ENCODE measurements around the gene ATP13A5.

DNA sequence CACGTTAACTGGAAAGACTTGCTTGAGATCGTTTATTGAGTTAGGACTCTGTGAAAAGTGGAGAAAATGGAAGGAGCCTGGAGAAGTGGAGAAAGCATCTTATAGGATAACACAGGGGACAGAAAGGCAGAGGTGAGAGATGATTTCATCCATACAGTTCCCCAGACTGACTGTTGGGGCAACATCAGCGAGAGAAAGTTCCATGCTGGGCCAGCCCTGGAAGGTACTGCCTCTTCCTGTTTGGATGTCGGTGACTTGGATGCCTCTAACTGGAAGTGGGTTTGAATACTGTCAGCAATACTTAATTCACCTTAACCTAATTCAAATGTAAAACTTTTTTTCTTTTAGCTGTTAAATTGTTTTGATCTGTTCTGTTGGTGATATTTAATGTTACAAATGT is 32.3 kb downstream of the ATP13A5 start:
- TF ChIP-seq, protein P1, sequence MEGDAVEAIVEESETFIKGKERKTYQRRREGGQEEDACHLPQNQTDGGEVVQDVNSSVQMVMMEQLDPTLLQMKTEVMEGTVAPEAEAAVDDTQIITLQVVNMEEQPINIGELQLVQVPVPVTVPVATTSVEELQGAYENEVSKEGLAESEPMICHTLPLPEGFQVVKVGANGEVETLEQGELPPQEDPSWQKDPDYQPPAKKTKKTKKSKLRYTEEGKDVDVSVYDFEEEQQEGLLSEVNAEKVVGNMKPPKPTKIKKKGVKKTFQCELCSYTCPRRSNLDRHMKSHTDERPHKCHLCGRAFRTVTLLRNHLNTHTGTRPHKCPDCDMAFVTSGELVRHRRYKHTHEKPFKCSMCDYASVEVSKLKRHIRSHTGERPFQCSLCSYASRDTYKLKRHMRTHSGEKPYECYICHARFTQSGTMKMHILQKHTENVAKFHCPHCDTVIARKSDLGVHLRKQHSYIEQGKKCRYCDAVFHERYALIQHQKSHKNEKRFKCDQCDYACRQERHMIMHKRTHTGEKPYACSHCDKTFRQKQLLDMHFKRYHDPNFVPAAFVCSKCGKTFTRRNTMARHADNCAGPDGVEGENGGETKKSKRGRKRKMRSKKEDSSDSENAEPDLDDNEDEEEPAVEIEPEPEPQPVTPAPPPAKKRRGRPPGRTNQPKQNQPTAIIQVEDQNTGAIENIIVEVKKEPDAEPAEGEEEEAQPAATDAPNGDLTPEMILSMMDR (conservative IDR thresholded peaks at IDR 0.05; ENCODE audit: low read depth, low read length) = no peak
- TF ChIP-seq EZH2 (IDR thresholded peaks at IDR 0.05; ENCODE audit: borderline replicate concordance, low read depth, low read length, poor library complexity, severe bottlenecking) = no peak
